Psoas muscle (tissue), 8 donors: ENCODE data around the gene GALT. TPM values are rescaled to one million over a fixed set of nuclear protein-coding genes. Genes with fewer than 3 reads are reported as not detected.

Experiments used
- ATAC-seq, 4 donors: fragments of 200-7000 bp; cut with Tn5 transposase; one replicate each; pipeline ENCODE4 v1.9.1; 2020; ENCODE audit warnings: moderate library complexity in 3 of 4, mild to moderate bottlenecking in 2 of 4
- DNase-seq, 2 donors: peaks; one replicate each; pipeline ENCODE4 v3.0.0-alpha.2; 2020
- H3K27ac ChIP-seq: fragments of 200-600 bp; one replicate; pipeline ENCODE4 v1.8.0; 2022
- H3K27me3 ChIP-seq, 3 donors: fragments of 200-600 bp in 1 of 3; one replicate each; pipeline versions ENCODE4 v1.6.1 to v1.8.0; 2013 to 2022; ENCODE audit warnings: low read length in 2 of 3, mild to moderate bottlenecking in 2 of 3, moderate library complexity in 1 of 3; ENCODE audit not compliant: insufficient read depth in 3 of 3
- H3K36me3 ChIP-seq, 2 donors: fragments of 200-600 bp in 1 of 2; one replicate each; pipeline versions ENCODE4 v1.6.1 to v1.8.0; 2013 to 2022; ENCODE audit warnings: low read depth in 1 of 2, mild to moderate bottlenecking in 1 of 2, moderate library complexity in 1 of 2; ENCODE audit not compliant: insufficient read depth in 1 of 2
- H3K4me1 ChIP-seq: fragments of 200-600 bp; one replicate; pipeline ENCODE4 v1.8.0; 2022
- H3K4me3 ChIP-seq: fragments of 200-600 bp; one replicate; pipeline ENCODE4 v1.8.0; 2022; ENCODE audit warnings: mild to moderate bottlenecking
- H3K9me3 ChIP-seq: fragments of 200-600 bp; one replicate; pipeline ENCODE4 v1.8.0; 2022
- WGBS, 3 donors: extraction: QIAGEN DNeasy Blood & Tissue Kit; methylation state at CpG; one replicate each; pipeline versions ENCODE4 v1.1.6 to v1.1.7; 2013; 5-methylcytosine and 5-hydroxymethylcytosine counted together
- intact Hi-C, 2 donors: fragments of 100-400 bp; cut with DNase I; formaldehyde crosslinking; loops; one replicate each; pipeline versions ENCODE4 v1.11.0 to v1.14.2; 2022
- polyA plus RNA-seq, 3 donors: library from polyadenylated mRNA; stranded (reverse); fragments of 200-250 nt; gene quantifications; one replicate each; pipeline ENCODE4 v1.2.3, GENCODE V29; 2013
- total RNA-seq, 4 donors: library from RNA; stranded (reverse); fragmentation: NEBNext Ultra II Directional in 2 of 4; extraction: Animal tissue kit (Norgen Biotek cat#: 25700) in 2 of 4; gene quantifications; one replicate each; pipeline versions ENCODE4 v1.2.1 to v1.2.4, GENCODE V29; 2021 to 2023
- TF ChIP-seq, protein P1 (sequence below): fragments of 200-600 bp; IDR thresholded peaks from one replicate; pipeline ENCODE4 v1.8.0; 2022; ENCODE audit warnings: antibody characterized with exemption
- donor health status: healthy with polysubstance abuse.
- donor health status: DM: no; HTN: no; CAD: no; lungs with moderate emphysema.
- donor health status: Bipolar disorder and iron deficiency.
- donor health status: healthy.
- donor health status: DM: yes; HTN: yes; CAD: no.
- donor health status: DM: no; HTN: no; CAD: no.
- donor health status: DM: no; HTN: no; CAD: no.
- donor health status: DM: yes; HTN: yes; CAD: no.

GALT gene
- total and polyA plus RNA-seq, 7 donors = 9.5 to 40.6 (median 17.7) TPM

DNA sequence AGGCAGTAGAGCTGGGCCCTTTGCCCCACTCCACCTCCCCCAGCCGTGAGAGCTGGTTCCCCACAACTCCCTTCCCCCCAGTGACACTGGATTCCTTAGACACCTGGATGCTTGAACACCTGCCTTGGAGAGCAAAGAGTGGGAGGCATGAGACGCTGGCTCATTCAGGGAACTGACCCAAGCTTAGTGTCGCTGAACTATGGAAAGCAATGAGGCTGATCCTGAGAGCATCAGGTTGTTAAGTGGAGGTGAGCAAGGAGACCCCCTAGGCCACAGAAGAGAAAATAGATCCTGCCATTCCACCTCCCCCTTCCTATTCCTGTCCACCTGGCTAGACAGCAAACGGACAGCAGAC lies 42.6 kb downstream of the GALT start:
- TF ChIP-seq, protein P1, sequence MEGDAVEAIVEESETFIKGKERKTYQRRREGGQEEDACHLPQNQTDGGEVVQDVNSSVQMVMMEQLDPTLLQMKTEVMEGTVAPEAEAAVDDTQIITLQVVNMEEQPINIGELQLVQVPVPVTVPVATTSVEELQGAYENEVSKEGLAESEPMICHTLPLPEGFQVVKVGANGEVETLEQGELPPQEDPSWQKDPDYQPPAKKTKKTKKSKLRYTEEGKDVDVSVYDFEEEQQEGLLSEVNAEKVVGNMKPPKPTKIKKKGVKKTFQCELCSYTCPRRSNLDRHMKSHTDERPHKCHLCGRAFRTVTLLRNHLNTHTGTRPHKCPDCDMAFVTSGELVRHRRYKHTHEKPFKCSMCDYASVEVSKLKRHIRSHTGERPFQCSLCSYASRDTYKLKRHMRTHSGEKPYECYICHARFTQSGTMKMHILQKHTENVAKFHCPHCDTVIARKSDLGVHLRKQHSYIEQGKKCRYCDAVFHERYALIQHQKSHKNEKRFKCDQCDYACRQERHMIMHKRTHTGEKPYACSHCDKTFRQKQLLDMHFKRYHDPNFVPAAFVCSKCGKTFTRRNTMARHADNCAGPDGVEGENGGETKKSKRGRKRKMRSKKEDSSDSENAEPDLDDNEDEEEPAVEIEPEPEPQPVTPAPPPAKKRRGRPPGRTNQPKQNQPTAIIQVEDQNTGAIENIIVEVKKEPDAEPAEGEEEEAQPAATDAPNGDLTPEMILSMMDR = no peak
- DNase-seq (no peak), ATAC-seq (no peak)
- Histone ChIP-seq H3K4me1 (no peaks in the 10 kb centered on the region), H3K9me3 (no peaks in the 10 kb centered on the region), H3K27ac (no peak overlapping the region), H3K36me3 (no peaks in the 10 kb centered on the region), H3K27me3 (no peaks in the 10 kb centered on the region), H3K4me3 (no peak overlapping the region)
- 77 to 80% (median 79%) methylated on average over 4 of the region's 4 CpGs for WGBS, 3 donors
- intact Hi-C loops = no loop called here

DNA sequence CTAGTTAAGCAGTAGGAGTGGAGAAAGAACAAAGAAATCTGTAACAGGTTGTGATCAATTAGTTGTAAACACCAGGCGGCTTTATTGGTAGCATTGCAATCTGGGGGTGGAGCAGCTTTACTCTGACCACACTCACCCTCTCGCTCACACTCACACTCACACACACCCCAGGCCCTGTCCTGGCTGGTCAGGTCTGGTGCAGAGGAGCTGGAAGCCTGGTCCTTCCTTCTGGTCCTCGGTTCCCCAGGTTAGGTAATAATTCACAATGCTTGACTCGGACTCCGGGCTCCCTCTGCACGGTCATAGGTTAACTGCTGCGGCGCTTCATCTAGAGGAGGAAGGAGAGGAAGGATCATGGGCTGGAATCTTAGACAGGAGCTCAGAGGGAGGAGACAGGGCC lies 43.0 kb downstream of the GALT start:
- no peak overlapping the region for H3K4me3 ChIP-seq
- H3K27ac ChIP-seq = no peak overlapping the region
- TF ChIP-seq, protein P1 = no peak
- no peaks in the 10 kb centered on the region for H3K36me3 ChIP-seq
- intact Hi-C loops = no loop called here
- WGBS, 3 donors = 76 to 89% (median 83%) methylated on average over 8 of the region's 8 CpGs
- H3K27me3 ChIP-seq = no peaks in the 10 kb centered on the region
- ATAC-seq = no peak
- H3K9me3 ChIP-seq = no peaks in the 10 kb centered on the region
- DNase-seq = no peak
- H3K4me1 ChIP-seq = no peaks in the 10 kb centered on the region

DNA sequence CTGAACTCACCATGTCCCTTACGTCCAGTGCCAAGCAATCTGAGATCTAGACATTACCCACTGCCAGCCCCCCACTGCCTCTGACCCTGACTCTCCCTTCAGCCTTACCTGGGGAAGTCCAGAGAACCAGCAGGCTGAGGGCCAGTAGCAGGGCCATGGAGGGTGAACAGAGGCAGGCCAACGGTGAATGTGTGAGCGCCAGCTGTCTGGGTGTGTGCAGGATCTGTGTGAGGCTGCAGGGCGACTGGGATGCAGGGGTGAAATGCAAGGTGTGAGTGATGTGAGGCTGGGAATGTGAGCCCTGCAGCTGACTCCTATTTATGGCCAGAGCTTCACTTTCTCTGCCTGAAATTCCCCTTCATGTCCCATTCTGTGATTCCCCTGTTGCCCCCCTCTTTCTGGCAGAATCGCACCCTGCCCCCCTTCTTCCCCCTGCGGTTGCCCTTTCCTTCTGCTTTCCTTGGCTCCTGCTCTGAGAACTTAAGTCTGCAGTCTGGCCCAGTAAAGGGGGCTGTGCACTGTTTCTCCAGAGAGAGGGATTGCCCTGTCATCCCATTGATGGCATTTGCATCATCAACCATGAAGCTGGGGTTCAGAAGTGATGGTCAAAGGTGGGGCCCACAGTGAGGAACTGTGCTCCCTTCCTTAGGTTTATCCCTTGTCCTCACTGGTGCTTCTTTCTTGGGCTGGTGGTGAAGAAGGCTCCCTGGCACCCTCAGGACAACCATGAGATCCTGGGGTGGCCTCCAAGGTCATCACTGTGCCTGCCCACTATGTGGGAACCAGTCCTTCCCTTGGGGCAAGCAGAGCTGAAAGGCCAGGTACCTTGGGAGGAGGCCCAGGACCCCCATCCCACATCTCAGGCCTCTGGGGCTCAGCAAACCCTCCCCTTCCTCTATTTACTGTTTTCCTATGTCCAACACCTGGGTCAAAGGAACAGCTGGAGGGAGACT lies 44.8 kb downstream of the GALT start, which contains the start of gene CCL19:
Gene CCL19 (minus strand): TSS at position 294 of the 953 bp plus-strand sequence. CDS start 137 bp downstream, at position 157.
- WGBS, 3 donors = 64 to 73% (median 66%) methylated on average over 6 of the region's 6 CpGs
- no peak for ATAC-seq
- intact Hi-C loops = no loop called here
- TF ChIP-seq, protein P1 = no peak
- Histone ChIP-seq H3K27me3 (no peaks in the 10 kb centered on the region), H3K36me3 (no peaks in the 10 kb centered on the region), H3K27ac (no peak within 1 kb of the TSS), H3K4me3 (no peak within 1 kb of the TSS), H3K9me3 (no peaks in the 10 kb centered on the region), H3K4me1 (no peaks in the 10 kb centered on the region)
- no peak for DNase-seq

DNA sequence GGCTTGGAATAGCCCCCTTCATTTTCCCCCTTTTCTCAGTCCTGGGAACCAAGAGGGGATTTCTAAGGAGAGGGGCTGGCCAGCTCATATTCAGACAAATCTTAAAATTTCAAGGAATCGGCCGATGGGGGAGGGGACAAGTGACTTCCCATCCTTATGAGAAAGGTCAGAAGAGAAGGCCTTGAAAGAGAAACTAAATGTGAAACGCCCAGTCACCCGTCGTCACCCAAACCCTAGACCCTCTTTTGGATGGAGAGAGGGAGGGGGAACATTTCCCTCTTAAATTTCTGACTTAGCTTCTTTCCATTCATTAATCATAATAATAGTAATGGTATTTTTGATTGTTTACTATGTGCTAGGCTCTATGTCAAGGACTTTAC lies 45.5 kb downstream of the GALT start:
- ATAC-seq = no peak
- no peaks in the 10 kb centered on the region for H3K27me3 ChIP-seq
- TF ChIP-seq, protein P1 = no peak
- H3K27ac ChIP-seq = no peak overlapping the region
- H3K9me3 ChIP-seq = no peaks in the 10 kb centered on the region
- no peak overlapping the region for H3K4me3 ChIP-seq
- DNase-seq = no peak
- WGBS, 3 donors = 78 to 90% (median 88%) methylated on average over 5 of the region's 5 CpGs
- no peaks in the 10 kb centered on the region for H3K4me1 ChIP-seq
- intact Hi-C loops = no loop called here
- no peaks in the 10 kb centered on the region for H3K36me3 ChIP-seq
